ENCODE data around the gene EYS.

EYS gene

DNA sequence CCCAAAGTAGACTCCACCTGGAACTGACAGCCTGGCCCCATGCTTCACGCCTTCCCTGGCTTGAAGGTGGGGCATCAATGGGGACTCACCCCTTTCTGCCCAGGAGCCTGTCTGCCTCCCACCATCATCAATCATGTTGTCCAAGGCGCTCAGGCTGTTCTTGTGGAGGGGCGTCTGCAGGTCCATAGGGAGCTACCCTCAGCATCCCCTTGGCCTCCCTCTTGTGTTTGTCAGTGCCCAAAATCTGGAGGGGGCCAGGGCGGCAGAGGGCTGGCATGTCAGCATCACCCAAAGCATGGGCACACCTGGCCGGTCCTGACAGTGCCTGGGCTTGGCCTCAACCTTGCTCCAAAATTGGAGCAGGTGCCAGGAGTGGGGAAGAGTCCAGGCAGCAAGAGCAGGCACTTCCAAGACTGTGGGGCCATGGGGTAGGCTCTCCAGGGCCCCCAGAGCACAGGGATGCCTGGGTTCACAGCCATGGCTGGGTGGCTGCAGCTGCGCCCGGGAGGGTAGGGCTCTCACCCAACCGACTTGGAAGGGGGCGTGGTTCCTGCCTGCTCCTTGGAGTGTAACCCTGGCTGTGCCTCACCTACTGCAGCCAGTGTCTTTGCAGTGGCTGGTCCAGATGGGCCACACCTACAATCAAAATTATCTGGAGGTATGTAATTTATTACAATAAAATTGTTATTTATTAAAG lies 903.4 kb downstream of the EYS start:
- DNase-seq: no peak

DNA sequence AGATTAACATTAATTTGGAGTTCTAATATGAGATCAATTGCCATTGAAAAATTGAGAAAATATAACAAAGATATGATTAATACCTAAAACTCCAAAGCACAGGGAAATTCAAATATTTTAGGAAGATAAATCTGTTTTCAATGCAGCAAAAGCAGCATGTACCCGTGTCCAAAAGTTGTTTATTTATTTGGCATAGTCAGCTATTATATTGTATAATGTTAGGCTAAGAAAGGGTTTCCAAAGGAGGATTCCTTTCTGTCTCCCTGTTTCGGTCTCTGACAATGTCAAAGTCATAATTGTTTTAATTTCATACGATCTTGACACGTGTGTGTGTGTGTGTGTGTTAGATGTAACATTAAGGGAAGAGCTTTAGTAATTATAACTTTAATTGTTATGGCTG lies 914.5 kb downstream of the EYS start:
- DNase-seq: no peak

DNA sequence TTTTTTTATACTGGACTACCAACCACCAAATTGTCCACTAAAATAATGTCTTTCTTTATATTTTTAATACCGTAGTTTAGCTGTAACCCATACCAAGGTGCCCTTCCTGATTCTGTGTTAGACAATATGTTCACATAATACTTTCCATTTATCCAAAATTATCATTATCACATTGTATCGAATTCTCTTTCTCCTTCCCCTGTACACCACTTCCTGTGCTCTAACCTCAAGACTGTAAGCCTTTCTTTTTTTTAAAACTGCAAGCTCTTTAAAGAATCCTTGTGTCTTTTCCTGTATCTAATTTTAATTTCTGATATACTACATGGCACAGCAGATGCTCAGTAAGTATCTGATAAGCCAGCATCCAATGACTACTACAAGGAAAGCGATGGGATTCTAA lies 917.5 kb downstream of the EYS start:
- no peak for DNase-seq

DNA sequence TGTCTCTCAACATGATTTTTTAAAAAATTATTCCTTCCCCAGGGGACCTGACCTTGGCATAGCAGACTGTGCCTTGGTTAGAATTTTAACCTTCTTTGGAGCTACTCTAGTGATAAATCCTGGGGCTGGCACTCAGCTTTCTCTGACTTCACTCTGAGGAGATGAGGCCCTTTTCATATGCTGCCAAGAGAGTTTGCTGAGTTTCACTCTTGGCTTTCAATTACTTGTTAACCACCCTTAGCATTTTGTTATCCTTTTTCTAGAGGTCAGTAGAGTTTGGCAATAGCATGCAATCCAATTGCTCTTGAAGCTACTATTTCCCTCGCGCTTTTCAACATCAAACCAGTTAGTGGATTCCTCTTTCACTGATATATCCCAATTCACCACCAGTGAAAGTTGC lies 920.3 kb downstream of the EYS start:
- no peak for DNase-seq

DNA sequence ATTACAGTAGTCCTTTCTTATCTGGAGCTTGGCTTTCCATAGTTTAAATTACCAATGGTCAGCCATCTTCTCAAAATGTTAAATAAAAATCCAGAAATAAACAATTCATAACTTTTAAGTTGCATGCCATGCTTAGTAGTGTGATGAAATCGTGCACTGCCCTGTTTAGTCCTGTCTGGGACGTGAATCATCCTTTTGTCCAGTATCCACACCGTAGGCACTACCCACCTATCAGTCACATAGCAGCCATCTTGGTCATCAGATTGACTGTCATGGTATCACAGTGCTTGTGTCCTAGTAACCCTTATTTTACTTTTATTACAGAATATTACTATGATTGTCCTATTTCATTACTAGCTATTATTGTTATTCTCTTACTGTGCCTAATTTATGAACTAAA lies 924.1 kb downstream of the EYS start:
- DNase-seq: no peak

DNA sequence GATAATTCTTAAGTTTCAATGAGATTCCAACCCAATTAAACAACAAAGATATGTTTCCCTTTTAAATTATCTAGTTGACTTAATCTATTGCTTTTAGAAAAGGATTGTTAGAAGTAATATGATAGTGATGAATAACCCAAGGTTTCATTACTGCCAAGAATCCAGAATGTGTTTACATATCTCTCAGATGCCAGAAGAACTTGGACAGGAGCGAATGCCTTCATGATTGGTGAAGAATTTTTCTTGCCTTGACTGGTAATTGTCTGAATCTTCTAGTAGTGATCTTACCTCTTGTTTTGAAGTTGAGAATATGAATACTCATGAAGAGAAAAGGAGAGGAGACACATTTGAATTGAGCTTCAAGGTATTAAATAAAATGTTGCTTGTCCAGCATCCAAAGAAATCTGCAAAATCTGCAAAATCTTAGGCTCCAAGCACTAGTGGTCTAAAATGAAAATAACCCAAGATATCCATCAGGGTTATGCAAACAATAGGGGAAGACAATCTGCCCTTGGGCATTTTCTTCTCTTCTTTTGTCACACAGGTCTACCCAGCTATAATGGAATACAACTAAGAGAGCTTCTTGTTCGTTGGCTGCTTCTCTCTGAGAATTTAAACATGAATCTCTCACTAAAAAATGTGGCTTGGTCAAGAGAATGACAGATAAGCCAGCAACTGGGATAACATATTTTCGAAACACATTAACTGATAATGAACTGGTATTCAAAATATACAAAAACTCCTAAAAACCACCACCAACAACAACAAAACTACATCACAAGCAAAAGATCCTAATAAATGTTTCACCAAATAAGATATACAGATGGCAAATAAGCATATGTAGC lies 928.9 kb downstream of the EYS start:
- no peak for DNase-seq

DNA sequence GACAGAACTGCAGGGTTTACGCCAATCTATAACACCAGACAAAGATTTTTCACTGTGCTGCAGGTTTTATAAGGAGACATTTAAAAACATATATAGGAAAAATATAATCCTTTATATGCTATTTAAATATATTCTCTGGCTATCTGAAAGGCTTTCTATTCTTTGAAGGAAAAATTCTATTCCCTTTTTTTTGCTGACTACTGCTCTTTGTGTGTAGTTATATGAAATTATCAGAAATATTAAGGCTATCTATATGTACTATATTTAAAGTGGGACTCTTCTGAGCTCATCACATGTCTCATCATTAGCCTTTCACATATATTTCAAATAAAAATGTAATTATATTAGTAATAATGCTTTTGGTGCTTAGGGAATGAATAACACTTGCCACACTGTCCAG lies 930.7 kb downstream of the EYS start:
- no peak for DNase-seq

DNA sequence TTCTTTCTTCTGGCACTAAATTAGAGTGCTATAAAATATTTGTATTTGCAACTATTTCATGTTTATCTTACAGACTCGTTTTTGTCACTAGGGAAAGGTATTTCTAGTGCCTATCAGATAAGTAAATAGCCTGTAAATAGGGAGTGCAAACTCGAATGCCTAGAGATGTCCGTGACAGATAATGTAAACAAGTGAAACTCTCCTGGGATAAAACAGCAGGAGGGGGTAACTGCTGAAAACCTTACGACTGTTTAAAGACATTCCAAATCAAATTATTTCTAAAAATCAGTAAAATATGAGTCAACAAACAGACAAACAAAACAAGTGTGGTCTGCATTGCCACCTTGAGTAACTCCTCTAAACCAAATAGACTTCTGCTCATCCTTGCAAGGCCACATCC lies 932.1 kb downstream of the EYS start:
- DNase-seq: no peak

DNA sequence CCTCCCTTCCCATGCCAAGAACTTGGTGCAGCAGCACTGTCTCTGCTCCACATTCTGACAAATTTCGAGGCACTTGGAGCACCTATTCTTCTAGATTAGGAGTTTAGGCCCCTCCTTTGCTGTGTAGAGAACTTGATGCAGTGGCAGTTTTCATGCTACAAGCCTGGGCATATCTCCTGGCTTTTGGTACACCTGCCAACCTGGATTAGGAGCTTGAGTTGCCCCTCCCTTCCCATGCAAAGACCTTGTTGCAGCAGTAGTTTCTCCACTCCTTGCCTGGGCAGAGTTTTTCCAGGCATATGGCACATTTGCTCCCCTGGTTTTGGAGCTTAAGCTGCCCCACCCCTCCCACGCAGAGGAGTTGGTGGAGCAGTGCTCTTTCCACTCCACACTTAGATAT lies 956.1 kb downstream of the EYS start:
- no peak for DNase-seq

DNA sequence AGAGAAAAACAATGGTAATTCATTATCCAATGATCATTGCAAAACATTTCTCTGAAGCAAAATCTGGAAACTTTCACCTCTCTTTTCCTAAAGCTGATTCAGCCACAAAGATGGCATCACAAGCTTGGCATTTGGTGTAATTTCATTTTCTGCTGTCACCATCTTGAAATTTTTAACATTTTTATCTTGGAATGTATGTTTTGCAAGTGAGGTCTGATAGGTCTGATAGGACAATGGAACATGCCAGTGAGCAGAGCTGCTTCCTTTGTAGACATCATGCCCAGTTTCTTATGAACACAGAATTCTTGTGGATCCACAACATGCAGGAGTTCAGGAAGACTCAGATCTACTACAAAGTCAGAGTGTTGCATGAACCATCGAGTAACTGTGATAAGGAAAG lies 969.6 kb downstream of the EYS start:
- DNase-seq: no peak

DNA sequence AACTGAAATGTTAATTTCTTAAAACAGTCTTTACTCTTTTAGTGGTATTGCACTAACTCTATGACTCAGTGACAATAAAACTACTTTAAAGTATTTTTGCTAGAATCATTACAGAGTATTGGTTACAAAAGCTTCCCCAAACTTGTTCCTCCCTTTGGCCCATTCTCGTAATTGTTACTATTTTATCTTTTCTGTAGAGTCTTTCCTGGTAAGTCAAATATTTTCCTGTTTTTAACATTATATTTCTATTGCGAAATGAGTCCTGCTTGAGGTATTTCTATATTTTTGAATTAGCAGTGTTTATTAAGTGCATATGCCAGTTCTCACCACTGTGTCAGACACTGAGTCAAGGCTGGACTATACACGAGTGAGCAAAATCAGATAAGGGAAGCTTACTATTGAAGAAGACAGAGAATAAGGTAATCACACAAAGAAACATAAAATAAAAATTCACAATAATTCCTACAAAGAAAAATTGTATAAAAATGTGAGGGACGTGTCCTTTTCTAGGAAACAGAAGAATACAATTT lies 970.5 kb downstream of the EYS start:
- DNase-seq: no peak

DNA sequence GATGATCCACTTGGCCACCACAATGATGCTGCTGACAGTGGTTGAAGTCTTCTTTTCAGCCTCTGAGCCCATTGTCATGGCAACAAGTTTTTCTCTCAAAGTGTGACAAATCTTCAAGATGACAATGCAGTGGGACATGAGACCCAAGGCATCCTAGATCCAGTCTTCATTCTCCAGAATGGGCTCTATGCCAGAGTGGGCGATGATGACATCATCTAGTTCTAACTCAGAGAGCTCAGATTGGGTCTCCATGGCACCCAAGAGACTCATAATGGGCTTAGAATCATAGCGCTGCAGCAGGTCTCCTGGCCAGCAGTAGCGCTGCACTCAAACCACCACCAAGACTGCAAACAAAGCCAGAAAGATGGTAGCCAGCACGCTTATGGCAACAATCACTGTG lies 973.6 kb downstream of the EYS start:
- no peak for DNase-seq

DNA sequence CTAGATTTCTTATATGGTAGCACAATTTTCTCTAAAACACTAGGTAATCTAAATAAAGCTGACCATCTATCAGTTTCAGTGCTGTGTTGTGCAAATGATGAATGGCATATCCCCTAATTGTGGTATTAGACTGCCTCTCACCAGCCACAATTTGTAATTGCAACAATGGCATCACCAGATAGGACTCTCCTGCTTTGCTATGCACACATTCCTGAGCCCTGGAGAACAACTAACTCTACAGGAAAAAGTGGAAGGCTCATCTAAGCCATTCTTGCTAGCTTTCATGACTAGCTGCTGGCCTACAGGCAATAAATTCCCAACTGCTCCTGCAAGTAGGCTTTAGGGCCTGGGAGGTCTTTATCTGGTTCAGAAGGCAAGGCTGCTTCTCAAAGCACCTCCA lies 974.1 kb downstream of the EYS start:
- no peak for DNase-seq

DNA sequence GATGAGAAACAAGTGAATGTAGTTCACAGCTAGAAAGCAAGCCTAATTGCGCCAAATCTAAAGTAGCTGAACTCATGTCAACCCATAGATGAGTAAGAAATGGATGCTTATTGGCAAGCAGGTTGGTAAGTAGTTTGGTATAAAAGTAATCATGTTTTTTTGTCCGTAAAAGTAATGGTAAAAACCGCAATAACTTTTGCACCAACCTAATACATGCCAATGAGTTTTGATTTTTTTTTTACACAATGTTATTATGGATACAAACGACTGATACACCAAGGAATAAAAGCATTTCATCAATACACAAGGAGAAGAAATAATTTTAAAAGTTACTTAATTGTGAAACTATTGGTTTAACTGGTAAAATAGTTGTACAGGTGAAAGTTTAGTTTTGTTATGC lies 977.5 kb downstream of the EYS start:
- DNase-seq: no peak

DNA sequence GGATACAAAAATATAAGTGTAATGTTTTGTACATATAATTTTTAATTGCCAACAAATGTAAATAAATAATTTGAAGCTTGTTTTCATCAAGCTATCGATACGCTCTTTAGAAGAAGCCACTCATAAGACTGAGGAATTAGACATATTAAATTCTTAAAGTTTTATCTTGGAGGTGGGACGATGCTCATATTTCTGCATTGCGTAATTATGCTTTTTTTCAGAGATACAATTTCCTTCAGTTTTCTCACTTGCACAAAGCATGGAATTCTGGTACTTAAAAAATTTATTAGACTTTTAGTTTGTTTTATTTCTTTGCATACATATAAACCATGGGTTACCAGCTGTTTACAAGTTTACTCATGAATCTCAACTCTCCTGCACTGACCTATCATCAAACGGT lies 980.0 kb downstream of the EYS start:
- no peak for DNase-seq

DNA sequence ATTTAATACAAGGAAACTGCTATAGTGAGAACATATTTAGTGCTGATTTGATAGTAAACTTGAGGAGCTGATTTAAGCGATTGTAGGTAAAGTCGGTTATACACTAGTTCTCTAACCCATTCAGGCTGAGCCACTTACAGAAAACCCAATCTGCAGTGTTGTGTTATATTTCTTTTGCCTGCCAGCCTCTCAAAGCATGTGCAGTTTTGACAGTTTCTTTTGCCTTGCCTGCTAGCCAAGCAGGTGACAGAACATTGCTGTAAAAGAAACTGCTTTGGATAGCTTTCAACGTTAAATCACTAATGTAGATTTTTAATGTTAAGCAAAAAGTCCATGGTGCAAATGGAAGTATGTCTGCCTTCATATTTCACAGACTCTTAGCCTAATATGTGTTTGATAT lies 982.9 kb downstream of the EYS start:
- no peak for DNase-seq

DNA sequence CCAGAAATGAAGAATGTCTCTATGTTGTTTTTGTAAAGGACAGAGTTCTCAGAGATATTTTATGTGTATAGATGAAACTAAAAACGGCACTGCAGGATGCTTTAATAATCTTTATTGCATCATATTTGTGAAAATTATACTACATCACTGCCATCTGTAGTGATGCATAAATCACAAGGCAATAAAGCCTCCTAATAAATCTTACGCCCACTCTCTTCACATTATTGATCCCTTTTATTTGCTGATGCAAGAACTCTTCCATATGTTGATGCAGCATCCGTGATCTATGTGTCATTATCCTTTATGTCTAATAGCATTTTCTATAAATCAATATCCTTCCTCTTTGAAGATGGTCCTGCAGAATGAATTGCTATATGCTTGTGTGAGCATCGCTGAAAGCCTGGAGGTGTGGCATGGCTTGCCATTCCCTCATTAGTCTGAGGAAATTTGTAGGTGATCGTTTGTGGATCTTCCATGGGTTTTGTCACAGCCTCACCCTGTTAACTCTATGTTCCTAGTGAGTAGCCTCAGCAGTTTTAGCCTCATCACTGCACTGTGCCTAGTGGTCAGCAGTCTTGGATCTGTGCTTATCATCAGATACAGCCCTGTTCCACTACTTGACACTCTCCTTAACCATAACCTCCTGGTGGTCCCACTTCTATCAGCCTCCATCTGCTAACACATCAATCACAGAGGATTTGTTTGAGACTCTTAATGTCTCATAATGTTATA lies 983.5 kb downstream of the EYS start:
- no peak for DNase-seq

DNA sequence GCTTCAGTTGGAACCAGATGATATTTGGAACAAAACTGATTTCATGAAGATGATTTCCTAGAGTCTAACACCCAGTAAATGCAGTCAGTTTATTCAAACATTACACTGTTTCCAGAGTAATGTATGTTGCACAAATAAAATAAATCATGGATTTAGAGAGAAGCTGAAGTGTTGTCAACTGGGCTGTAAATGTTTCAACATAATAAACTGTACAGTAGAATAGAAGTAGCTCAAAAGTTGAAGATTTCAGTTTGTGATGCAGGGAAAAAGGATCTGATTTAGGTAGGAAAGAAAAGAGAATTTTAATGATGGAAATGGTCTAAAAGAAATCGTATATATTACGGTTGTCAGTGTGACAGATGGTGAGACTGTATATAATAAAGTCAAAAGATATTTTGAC lies 985.2 kb downstream of the EYS start:
- no peak for DNase-seq

DNA sequence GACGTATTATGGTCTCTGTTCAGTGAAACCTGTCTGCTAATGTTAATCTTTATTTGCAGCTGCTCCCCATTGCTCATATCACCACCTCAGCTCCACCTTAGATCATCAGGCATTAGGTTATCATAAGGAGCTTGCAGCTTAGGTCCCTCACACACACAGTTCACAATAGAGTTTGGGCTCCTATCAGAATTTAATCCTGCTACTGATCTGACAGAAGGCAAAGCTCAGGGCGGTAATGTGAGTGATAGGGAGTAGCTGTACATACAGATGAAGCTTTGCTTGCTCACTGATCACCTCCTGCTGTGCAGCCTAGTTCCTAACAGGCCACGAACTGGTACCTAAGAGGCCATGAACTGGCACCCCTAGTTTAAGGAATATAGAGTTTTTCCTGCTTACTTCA lies 989.7 kb downstream of the EYS start:
- no peak for DNase-seq

DNA sequence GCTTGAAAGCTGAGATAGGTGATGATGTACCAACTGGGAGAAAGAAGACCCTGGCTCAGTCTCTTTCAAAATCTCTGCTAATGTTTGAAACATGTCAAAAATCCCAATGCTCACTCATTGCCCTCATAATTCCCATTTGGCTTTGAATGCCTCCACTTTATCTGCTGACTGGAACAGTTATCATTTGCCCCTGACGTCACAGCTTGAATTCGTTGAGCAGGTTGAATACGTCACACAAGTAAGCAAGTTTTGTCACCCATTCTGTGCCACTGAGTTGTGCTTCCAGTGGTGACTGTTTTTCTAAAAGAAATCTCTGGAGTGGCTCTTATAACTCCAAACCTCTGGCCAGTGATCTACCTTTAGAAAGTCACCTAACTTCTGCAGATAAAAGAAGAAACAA lies 991.4 kb downstream of the EYS start:
- no peak for DNase-seq

DNA sequence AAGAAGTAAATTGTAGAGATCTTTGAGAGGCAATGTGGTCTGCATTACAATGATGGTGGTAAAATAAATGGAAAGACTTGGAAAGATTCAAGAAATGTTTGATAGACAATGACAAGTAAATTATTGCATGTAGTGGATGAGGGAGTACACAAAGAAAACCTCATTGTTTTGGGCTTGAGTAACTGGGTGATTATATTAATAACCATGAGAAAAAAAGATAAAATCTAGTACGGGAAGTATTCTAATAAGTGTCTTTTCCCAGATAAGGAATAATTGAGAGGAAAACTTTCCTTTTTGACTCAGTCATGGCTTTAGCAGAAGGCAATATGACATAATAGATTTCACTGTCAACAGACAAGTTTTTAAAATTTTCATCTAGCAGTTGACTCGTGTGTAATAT lies 993.0 kb downstream of the EYS start:
- DNase-seq: no peak

DNA sequence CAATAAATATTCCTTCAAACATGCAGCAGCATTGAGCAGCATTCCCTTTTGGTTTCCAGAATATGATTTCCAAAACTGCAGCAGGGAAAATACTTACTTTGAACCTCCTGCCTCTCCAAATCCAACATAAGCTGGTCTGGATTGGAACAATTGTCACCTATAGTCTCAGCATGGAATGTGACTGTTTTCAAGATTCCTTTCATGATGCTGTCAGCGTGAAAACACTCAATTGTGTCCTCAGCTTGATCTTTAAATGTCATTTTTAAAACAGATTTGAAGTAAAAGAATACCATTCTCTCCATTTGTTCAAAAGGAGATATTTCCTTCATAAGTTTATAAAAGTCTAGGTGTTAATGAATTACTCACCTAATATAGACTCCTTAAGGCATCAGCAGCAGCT lies 993.9 kb downstream of the EYS start:
- no peak for DNase-seq

DNA sequence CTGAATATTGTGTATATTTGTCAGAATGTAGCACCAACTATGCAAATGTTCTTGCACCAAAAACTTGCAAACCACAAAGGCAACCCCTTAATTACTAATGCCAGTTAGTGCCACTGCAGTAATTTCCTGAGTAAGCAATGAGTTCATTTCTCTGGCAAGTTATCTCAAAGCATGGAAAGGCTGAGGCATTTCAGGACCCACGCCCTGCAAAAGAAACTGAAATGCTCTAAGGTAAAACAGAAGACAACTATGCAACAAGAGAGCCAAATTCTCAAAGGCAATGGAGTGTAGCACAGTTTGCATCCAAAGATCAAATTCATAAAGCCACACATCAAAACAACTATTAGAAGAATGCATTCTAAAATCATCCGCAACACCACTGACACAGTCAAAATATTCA lies 994.4 kb downstream of the EYS start:
- no peak for DNase-seq

DNA sequence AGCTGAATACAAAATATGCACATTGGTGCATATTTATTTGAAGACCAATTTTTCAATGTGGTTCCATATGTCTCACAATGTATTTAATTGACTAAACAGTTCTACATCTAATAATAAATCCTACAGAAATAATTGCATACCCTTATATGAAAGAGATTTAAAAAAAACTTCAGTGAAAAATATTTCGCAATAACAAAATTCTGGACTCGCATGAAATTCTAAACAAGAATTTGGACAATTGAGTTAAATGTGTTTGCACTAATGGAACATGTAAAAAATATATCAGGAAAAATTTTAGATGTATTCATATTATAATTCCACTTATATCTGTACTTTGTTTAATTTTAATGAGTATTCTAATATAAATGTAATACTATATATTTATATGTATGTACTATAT lies 1003.1 kb downstream of the EYS start:
- DNase-seq: no peak

Data from NCI-H2081 (cell line).